GM18517 (cell line): Measurements from ENCODE around the gene CCT3.
A peak's percentile ranks its signal among the peaks of the same experiment; 100 is the strongest.
"Not testable (repeated sequence)": the region's sequence is repeated elsewhere in the genome, so short reads cannot be mapped to it uniquely, and the experiment has no call there.

Experiments used
- ATAC-seq: cut with Tn5 transposase; IDR thresholded peaks from one replicate; pipeline ENCODE4 v1.9.1; 2021; ENCODE audit warnings: mild to moderate bottlenecking, moderate library complexity; ENCODE audit not compliant: unreplicated experiment

Gene CCT3

GRCh38 chr1:156338180-156338976 is at the start of gene CCT3, which contains the start of gene TSACC:
CCT3 (minus strand) TSS chr1:156338292; CDS start chr1:156338184, 108 bp downstream.
TSACC (plus strand) TSS chr1:156338526; CDS start chr1:156339758, 1,232 bp downstream.
- peak; percentile 92 for ATAC-seq

GRCh38 chr1:156387870-156388173 is 49.7 kb upstream of the CCT3 start:
- no peak for ATAC-seq

GRCh38 chr1:156386949-156387869 is 49.1 kb upstream of the CCT3 start:
- no peak for ATAC-seq

GRCh38 chr1:156386134-156386901 is 48.2 kb upstream of the CCT3 start:
- ATAC-seq, result no peak

- no peak for ATAC-seq
Measured at GRCh38 chr1:156385534-156386031, 47.5 kb upstream of the CCT3 start.

GRCh38 chr1:156384658-156385057 is 46.6 kb upstream of the CCT3 start:
- no peak for ATAC-seq

GRCh38 chr1:156384007-156384406 is 45.9 kb upstream of the CCT3 start:
- no peak for ATAC-seq

- ATAC-seq, result no peak
Measured at GRCh38 chr1:156383023-156383422, 44.9 kb upstream of the CCT3 start.

GRCh38 chr1:156382561-156382960 is 44.5 kb upstream of the CCT3 start:
- ATAC-seq, result no peak

GRCh38 chr1:156379420-156380165 is 41.5 kb upstream of the CCT3 start:
- ATAC-seq, result no peak

GRCh38 chr1:156378557-156378956 is 40.5 kb upstream of the CCT3 start:
- ATAC-seq, result no peak

GRCh38 chr1:156376958-156377919 is 39.1 kb upstream of the CCT3 start:
- no peak for ATAC-seq

GRCh38 chr1:156376146-156376545 is 38.1 kb upstream of the CCT3 start:
- no peak for ATAC-seq

- no peak for ATAC-seq
Measured at GRCh38 chr1:156373546-156373945, 35.5 kb upstream of the CCT3 start.

- no peak for ATAC-seq
Measured at GRCh38 chr1:156372876-156373275, 34.8 kb upstream of the CCT3 start.

GRCh38 chr1:156372265-156372586 is 34.1 kb upstream of the CCT3 start:
- ATAC-seq, result no peak

- no peak for ATAC-seq
Measured at GRCh38 chr1:156371553-156372264, 33.6 kb upstream of the CCT3 start.

GRCh38 chr1:156369685-156370286 is 31.7 kb upstream of the CCT3 start:
- ATAC-seq, result not testable (repeated sequence)
